GM19372 (cell line): ENCODE measurements around the gene KIAA0232.
A peak's percentile ranks its signal among the peaks of the same experiment; 100 is the strongest.
"Not testable (repeated sequence)": the region's sequence is repeated elsewhere in the genome, so short reads cannot be mapped to it uniquely, and the experiment has no call there.

Experiments used
- ATAC-seq: cut with Tn5 transposase; IDR thresholded peaks from one replicate; pipeline ENCODE4 v1.9.1; 2021; ENCODE audit warnings: mild to moderate bottlenecking, low read depth, moderate library complexity; ENCODE audit not compliant: unreplicated experiment

KIAA0232 gene

GRCh38 chr4:6773106-6773505 lies 9.4 kb upstream of the KIAA0232 start:
- ATAC-seq: no peak

GRCh38 chr4:6773616-6774540 lies 8.6 kb upstream of the KIAA0232 start:
- ATAC-seq: no peak

GRCh38 chr4:6775746-6776145 lies 6.8 kb upstream of the KIAA0232 start:
- ATAC-seq: no peak

GRCh38 chr4:6776920-6777635 lies 5.4 kb upstream of the KIAA0232 start:
- no peak for ATAC-seq

- ATAC-seq: no peak
Measured at GRCh38 chr4:6777636-6778281, 4.8 kb upstream of the KIAA0232 start.

GRCh38 chr4:6778435-6778834 lies 4.1 kb upstream of the KIAA0232 start:
- no peak for ATAC-seq

- ATAC-seq: no peak
Measured at GRCh38 chr4:6779667-6780565, 2.6 kb upstream of the KIAA0232 start.

- ATAC-seq: no peak
Measured at GRCh38 chr4:6781113-6781512, 1.4 kb upstream of the KIAA0232 start.

- no peak for ATAC-seq
Measured at GRCh38 chr4:6781561-6781960, 966 bp upstream of the KIAA0232 start.

- peak; percentile 18 for ATAC-seq
Measured at GRCh38 chr4:6782846-6783110, 251 bp downstream of the KIAA0232 start.

GRCh38 chr4:6783111-6783981 lies 819 bp downstream of the KIAA0232 start:
- peak; percentile 58 for ATAC-seq

GRCh38 chr4:6785572-6785925 lies 3.0 kb downstream of the KIAA0232 start:
- ATAC-seq: no peak

GRCh38 chr4:6788123-6788522 lies 5.6 kb downstream of the KIAA0232 start:
- no peak for ATAC-seq

GRCh38 chr4:6791245-6791644 lies 8.7 kb downstream of the KIAA0232 start:
- not testable (repeated sequence) for ATAC-seq

GRCh38 chr4:6791796-6792195 lies 9.3 kb downstream of the KIAA0232 start:
- ATAC-seq: not testable (repeated sequence)

- no peak for ATAC-seq
Measured at GRCh38 chr4:6794189-6794588, 11.7 kb downstream of the KIAA0232 start.

GRCh38 chr4:6795821-6796220 lies 13.3 kb downstream of the KIAA0232 start:
- ATAC-seq: no peak

GRCh38 chr4:6797368-6797767 lies 14.8 kb downstream of the KIAA0232 start:
- ATAC-seq: not testable (repeated sequence)

- ATAC-seq: no peak
Measured at GRCh38 chr4:6799091-6799490, 16.6 kb downstream of the KIAA0232 start.

- ATAC-seq: no peak
Measured at GRCh38 chr4:6802025-6802424, 19.5 kb downstream of the KIAA0232 start.
